ENCODE measurements around the gene RALY.

DNA sequence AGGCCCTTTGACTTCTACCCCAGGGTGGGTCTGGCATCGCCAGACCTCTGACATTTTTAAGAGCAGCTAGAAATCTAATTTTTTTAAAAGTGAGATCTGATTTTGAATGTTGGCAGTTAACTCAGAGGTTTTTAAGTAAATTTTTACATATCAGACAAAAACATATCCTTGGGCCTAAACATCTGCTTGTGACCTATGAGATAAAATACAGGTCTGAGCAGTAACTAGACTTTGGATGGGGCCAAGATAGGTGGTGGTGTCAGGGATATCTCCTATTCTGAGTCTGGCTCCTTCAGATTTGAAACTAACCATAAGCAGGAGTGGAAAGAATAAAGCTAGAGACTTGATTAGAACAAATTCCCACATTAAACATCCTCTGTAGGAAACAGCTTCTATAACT is 17.6 kb downstream of the RALY start:
- TF ChIP-seq, protein P1, sequence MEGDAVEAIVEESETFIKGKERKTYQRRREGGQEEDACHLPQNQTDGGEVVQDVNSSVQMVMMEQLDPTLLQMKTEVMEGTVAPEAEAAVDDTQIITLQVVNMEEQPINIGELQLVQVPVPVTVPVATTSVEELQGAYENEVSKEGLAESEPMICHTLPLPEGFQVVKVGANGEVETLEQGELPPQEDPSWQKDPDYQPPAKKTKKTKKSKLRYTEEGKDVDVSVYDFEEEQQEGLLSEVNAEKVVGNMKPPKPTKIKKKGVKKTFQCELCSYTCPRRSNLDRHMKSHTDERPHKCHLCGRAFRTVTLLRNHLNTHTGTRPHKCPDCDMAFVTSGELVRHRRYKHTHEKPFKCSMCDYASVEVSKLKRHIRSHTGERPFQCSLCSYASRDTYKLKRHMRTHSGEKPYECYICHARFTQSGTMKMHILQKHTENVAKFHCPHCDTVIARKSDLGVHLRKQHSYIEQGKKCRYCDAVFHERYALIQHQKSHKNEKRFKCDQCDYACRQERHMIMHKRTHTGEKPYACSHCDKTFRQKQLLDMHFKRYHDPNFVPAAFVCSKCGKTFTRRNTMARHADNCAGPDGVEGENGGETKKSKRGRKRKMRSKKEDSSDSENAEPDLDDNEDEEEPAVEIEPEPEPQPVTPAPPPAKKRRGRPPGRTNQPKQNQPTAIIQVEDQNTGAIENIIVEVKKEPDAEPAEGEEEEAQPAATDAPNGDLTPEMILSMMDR (IDR thresholded peaks at IDR 0.05), result no peak
- TF ChIP-seq TCF7L2 (IDR thresholded peaks at IDR 0.05; ENCODE audit: low read depth, low read length), result no peak
